IgD-negative memory B cell (primary cell): ENCODE results near the gene FOXO1. TPM values are rescaled to one million over a fixed set of nuclear protein-coding genes. Genes with fewer than 3 reads are reported as not detected.

Experiments used
- H3K27ac Mint-ChIP-seq, 3 donors: one replicate each; pipeline ENCODE4 v1.8.0; 2020 to 2022; ENCODE audit warnings: mild to moderate bottlenecking in 3 of 3, mixed read lengths in 3 of 3, moderate library complexity in 1 of 3
- H3K27me3 Mint-ChIP-seq: one replicate; pipeline ENCODE4 v1.8.0; 2021; ENCODE audit warnings: mixed read lengths
- H3K36me3 Mint-ChIP-seq: one replicate; pipeline ENCODE4 v1.8.0; 2020; ENCODE audit warnings: mild to moderate bottlenecking, mixed read lengths
- H3K4me1 Mint-ChIP-seq, 3 donors: one replicate each; pipeline ENCODE4 v1.8.0; 2020 to 2022; ENCODE audit warnings: mixed read lengths in 3 of 3, mild to moderate bottlenecking in 1 of 3
- H3K4me3 Mint-ChIP-seq, 4 donors: one replicate each; pipeline ENCODE4 v1.8.0; 2020 to 2022; ENCODE audit warnings: mild to moderate bottlenecking in 4 of 4, mixed read lengths in 4 of 4, moderate library complexity in 3 of 4
- H3K9me3 Mint-ChIP-seq, 3 donors: one replicate each; pipeline ENCODE4 v1.8.0; 2020 to 2021; ENCODE audit warnings: mixed read lengths in 3 of 3, mild to moderate bottlenecking in 1 of 3
- polyA plus RNA-seq: library from polyadenylated mRNA; unstranded; fragments of 300-500 nt; fragmentation: Illumina TruSeq; gene quantifications from one replicate; pipeline ENCODE4 v1.2.3, GENCODE V29; 2021

FOXO1 gene
- polyA plus RNA-seq, 1 donor from 2014 or later: 16.5 TPM

DNA sequence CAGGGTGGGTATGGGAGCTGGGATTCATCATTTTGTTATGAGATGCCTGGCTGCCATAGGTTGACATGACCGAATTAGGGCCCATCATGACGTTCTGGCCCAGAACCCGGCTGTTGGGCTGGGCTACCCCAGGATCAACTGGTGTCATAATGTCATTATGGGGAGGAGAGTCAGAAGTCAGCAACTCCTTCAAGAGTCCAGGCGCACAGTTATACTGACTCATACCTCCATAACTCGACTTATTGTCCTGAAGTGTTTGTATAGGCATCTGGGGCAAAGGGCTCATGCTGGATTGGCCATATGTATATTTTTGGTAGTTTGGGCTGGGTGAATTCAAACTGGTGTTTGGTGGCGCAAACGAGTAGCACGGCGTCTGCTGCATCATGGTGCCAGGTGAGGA lies 106.5 kb downstream of the FOXO1 start:
- Mint-ChIP-seq H3K27me3 (no peaks in the 10 kb centered on the region), H3K9me3 (peaks cover 0 to 2% (median 0%) of the 10 kb centered on the region in 3 donors), H3K4me3 (no peak overlapping the region), H3K4me1 (peaks cover 31 to 54% (median 40%) of the 10 kb centered on the region in 3 donors), H3K27ac (no peak overlapping the region), H3K36me3 (peaks cover 20% of the 10 kb centered on the region)

DNA sequence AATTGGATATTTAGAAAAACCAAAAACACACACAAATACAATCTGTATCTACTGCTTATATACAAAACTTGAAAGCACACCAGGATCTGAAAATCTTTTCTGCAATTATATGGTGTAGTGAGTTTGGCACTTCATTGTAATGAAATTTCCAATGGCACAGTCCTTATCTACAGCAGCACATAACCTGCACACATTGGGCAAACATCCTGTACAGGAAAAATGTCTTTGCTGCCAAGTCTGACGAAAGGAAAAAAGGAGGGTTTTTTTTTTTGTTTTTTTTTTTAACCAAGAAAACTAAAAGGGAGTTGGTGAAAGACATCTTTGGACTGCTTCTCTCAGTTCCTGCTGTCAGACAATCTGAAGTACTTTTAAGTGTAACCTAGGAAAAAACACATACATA lies 107.8 kb downstream of the FOXO1 start:
- H3K27me3 Mint-ChIP-seq: no peaks in the 10 kb centered on the region
- peaks cover 0 to 2% (median 0%) of the 10 kb centered on the region in 3 donors for H3K9me3 Mint-ChIP-seq
- H3K4me3 Mint-ChIP-seq: no peak overlapping the region
- H3K36me3 Mint-ChIP-seq: peaks cover 22% of the 10 kb centered on the region
- peak overlapping the region in 1 of 3 donors; percentile 36 for H3K27ac Mint-ChIP-seq
- H3K4me1 Mint-ChIP-seq: peaks cover 22 to 42% (median 27%) of the 10 kb centered on the region in 3 donors

DNA sequence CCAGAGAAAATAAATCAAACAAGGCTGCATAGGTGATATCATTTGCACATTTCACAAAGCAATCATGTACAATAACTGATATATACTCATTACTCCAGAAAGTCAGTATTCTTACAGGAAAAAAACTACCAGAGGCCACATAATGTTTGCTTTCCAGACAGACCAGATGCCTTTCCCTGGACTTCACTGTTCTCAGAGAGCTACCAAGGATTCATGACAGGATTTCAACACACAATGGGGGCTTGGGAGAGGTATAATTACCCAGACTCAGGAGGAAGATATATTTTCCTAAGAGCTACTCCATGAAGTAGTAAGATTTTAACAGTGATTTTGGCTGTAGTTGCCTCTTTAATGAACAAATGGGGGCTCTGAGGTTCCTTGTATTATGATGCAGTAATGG lies 110.0 kb downstream of the FOXO1 start:
- H3K4me3 Mint-ChIP-seq: no peak overlapping the region
- no peaks in the 10 kb centered on the region for H3K27me3 Mint-ChIP-seq
- peaks cover 22% of the 10 kb centered on the region for H3K36me3 Mint-ChIP-seq
- peaks cover 0 to 2% (median 0%) of the 10 kb centered on the region in 3 donors for H3K9me3 Mint-ChIP-seq
- H3K27ac Mint-ChIP-seq: no peak overlapping the region
- H3K4me1 Mint-ChIP-seq: peaks cover 17 to 34% (median 21%) of the 10 kb centered on the region in 3 donors

- Mint-ChIP-seq H3K9me3 (no peaks in the 10 kb centered on the region), H3K27ac (no peak overlapping the region)
Observed at GRCh38 chr13:40553356-40553755, 113.1 kb downstream of the FOXO1 start.

DNA sequence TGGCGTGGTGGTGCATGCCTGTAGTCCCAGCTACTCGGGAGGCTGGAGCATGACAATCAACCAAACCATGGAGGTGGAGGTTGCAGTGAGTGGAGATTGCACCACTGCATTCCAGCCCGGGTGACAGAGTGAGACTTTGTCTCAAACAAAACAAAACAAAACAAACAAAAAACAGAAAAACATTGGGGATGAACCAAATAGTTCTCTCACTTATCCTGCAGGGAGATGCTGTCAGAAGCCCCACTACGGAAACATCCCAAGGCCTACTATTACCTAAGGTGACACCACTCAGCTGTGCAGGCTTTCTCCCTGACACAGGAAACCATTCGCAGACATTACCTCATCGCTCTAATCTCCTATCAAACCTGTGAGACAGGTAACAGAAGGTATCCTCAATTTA lies 113.5 kb downstream of the FOXO1 start:
- Mint-ChIP-seq H3K4me3 (no peak overlapping the region), H3K27ac (no peak overlapping the region), H3K27me3 (no peaks in the 10 kb centered on the region), H3K4me1 (peaks cover 18 to 30% (median 21%) of the 10 kb centered on the region in 3 donors), H3K9me3 (no peaks in the 10 kb centered on the region), H3K36me3 (peaks cover 10% of the 10 kb centered on the region)

More at GRCh38 chr13:40553356-40553755, 113.1 kb downstream of the FOXO1 start:
- Mint-ChIP-seq H3K27me3 (no peaks in the 10 kb centered on the region), H3K36me3 (peaks cover 10% of the 10 kb centered on the region), H3K4me1 (peaks cover 17 to 30% (median 20%) of the 10 kb centered on the region in 3 donors), H3K4me3 (no peak overlapping the region)

DNA sequence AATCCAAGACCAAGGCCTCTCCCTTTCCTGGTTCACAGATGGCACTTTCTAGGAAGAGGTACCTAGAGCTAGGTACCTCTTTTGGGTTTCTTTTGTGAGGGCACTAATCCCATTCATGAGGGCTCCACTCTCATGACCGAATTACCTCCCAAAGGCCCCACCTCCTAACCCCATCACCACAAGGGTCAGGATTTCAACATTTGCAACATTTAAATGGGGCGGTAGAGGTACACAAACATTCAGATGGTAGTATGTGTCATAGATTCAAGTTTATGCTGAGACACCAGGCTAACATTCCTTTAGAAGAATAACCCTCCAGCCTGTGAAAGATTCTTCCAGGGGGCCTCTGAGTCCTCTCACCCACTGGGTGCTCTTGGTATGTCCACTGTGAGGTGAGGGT lies 116.3 kb downstream of the FOXO1 start:
- Mint-ChIP-seq H3K9me3 (no peaks in the 10 kb centered on the region), H3K27me3 (no peaks in the 10 kb centered on the region), H3K27ac (no peak overlapping the region), H3K36me3 (peaks cover 3% of the 10 kb centered on the region), H3K4me3 (no peak overlapping the region), H3K4me1 (peaks cover 16 to 29% (median 23%) of the 10 kb centered on the region in 3 donors)

DNA sequence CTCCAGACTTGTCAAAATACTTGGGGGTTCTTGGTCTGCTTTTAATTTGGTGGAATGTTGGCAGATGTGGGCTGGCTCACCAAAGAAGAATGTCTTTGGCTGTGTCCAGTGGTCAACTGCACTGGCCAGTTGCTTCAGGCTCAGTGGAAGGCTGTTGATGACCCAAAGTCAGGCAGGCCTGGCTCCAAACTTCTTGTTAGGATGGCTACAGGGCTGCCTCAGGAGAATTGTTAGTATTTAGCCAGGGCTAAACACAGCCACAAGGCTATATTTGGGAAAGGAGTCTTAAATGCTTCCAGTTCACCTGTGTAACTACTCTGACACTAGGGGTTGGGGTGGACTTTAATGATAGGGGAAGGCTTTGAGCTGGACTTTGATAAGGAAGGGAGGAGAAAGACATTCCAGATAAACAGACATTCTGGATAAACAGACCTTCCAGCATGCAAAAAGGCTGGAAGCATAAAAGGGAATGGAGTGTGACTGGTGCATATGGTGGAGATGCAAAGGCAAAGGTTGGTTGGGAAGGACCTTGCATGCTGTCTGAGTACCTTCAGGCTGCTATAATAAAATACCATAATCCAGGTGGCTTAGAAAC lies 116.8 kb downstream of the FOXO1 start:
- no peak overlapping the region for H3K4me3 Mint-ChIP-seq
- H3K4me1 Mint-ChIP-seq: peaks cover 16 to 29% (median 22%) of the 10 kb centered on the region in 3 donors
- H3K9me3 Mint-ChIP-seq: no peaks in the 10 kb centered on the region
- H3K27me3 Mint-ChIP-seq: no peaks in the 10 kb centered on the region
- peak overlapping the region in 1 of 3 donors; percentile 31 for H3K27ac Mint-ChIP-seq
- H3K36me3 Mint-ChIP-seq: peaks cover 2% of the 10 kb centered on the region

DNA sequence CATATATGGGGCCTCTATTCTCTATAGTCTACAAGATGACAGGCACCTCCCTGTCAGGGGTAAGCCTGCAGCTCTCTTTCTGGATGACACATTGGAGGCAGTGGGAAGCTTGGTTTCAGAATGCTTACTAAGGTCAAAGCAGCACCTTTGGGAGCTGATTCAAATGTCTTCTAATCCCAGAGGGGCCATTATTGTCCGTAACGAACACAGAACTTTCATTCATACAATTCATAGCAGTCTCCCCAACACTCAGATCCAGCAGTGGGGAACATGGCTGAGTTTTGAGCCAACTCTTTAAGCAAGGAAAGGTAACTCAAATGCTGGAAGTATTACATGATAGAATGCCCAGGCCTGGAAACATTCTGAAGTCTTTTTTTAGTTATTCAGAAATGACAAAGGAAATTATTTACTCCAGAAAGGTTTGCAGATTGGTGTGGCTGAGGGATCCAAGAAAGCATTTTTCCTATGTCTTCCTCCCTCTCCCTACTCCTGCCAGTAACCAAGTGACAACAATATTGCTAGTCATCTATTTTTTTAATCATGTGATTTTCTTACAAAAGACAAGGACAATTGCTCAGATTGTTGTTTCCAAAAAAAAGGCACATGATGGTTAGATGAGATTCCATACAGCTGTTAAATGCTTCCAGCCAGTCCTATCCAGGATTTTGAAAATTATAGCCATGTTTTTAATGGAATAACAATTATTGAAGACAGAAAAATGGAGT lies 118.7 kb downstream of the FOXO1 start:
- Mint-ChIP-seq H3K27me3 (no peaks in the 10 kb centered on the region), H3K4me3 (no peak overlapping the region), H3K27ac (no peak overlapping the region), H3K9me3 (no peaks in the 10 kb centered on the region), H3K4me1 (peaks cover 12 to 29% (median 19%) of the 10 kb centered on the region in 3 donors), H3K36me3 (no peaks in the 10 kb centered on the region)

DNA sequence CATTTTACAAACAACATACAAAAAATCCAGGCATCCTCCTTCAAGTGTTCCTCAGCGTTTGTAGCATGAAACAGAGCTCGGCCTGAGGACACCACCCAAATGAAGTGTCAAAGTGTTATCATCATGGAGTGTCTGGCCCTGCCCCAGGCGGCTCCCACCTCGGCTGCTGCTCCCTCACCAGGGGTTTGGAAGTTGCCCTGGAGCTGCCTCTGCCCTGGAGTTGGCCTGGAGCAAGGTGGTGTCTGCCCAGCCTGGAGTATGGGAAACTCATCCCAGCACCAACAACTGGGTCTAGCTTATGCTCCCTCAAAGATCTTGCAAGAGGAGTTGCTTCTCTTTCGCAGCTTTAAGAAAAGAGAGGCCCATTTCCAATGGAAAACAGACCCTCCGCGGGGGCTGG lies 120.4 kb downstream of the FOXO1 start:
- Mint-ChIP-seq H3K9me3 (no peaks in the 10 kb centered on the region), H3K27me3 (no peaks in the 10 kb centered on the region), H3K4me1 (peaks cover 9 to 18% (median 11%) of the 10 kb centered on the region in 3 donors), H3K36me3 (no peaks in the 10 kb centered on the region), H3K4me3 (no peak overlapping the region), H3K27ac (no peak overlapping the region)

DNA sequence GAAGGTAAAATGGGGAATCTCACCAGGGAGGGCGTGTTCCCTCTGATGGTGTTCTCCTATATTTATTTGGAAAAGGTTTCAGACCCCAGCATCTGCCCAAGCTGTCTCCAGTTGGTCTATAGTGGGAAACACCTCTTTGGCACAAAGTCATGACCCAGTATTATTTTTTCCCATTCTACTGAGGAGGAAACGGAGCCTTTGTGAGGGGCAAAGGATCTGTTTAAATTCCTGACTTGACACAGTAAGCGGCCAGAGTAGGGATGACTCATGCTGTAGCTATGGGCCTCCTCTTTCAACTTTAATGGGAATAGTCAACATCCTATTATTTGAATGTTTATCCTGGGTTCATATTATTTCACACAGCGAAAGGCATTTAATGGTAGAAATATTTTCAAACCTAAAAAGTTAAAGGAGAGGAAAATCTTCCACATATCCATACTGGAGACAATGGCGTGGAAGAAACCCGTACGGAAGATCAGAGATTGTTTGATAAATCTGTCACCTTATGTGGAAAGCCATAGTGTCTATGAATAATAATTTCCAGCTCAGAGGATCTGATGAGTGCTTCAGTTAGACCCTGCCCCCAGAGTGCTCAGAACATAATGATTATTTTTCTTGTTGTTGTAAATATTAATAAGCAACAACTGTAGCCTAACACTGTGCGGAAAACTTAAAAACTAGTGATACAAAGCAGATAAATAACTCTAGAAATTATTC lies 126.0 kb downstream of the FOXO1 start:
- Mint-ChIP-seq H3K4me3 (peak overlapping the region in 1 of 4 donors; percentile 6), H3K27ac (no peak overlapping the region), H3K9me3 (no peaks in the 10 kb centered on the region), H3K4me1 (peaks cover 8 to 13% (median 9%) of the 10 kb centered on the region in 3 donors), H3K36me3 (no peaks in the 10 kb centered on the region), H3K27me3 (no peaks in the 10 kb centered on the region)

- Mint-ChIP-seq H3K27ac (peak overlapping the region in 1 of 3 donors; percentile 36), H3K9me3 (no peaks in the 10 kb centered on the region), H3K36me3 (no peaks in the 10 kb centered on the region), H3K4me1 (peaks cover 8 to 13% (median 9%) of the 10 kb centered on the region in 3 donors), H3K27me3 (no peaks in the 10 kb centered on the region), H3K4me3 (peak overlapping the region in 3 of 4 donors; percentile 12 to 54 (median 40))
Observed at GRCh38 chr13:40539576-40540327, 126.7 kb downstream of the FOXO1 start.

- peaks cover 8 to 16% (median 14%) of the 10 kb centered on the region in 3 donors for H3K4me1 Mint-ChIP-seq
- no peaks in the 10 kb centered on the region for H3K36me3 Mint-ChIP-seq
- H3K9me3 Mint-ChIP-seq: no peaks in the 10 kb centered on the region
- no peak overlapping the region for H3K4me3 Mint-ChIP-seq
- H3K27ac Mint-ChIP-seq: peak overlapping the region in 1 of 3 donors; percentile 20
- H3K27me3 Mint-ChIP-seq: no peaks in the 10 kb centered on the region
Observed at GRCh38 chr13:40537146-40537895, 129.1 kb downstream of the FOXO1 start.

DNA sequence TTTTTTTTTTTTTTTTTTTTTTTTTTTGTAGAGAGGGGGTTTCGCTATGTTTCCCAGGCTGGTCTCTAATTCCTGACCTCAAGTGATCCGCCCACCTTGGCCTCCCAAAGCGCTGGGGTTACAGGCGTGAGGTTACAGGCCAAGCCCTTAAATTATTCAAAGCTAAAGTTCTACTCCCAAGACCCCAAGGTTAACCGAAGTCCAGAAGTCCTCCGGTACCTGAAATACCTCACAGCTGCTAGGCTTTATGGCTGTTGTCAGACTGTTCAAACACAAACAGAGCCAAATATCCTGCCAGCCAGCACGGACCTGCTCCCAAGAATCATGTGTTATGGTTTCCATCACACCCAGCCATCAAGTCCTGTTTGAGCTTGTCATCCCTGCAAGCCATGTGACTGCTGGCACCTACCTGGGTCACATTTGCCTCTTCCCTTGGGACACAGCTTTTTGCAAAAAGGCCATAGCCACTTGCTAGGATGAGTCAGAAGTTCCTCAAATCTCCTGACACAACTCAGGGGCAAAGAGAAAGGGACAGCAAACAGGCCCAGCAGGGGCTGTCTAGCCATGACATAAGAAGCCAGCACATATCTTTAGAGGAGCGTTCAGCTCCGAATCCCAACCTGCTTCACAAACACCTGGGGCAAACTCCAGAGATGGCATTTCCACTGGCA lies 129.9 kb downstream of the FOXO1 start:
- H3K27me3 Mint-ChIP-seq: no peaks in the 10 kb centered on the region
- no peak overlapping the region for H3K4me3 Mint-ChIP-seq
- peaks cover 8 to 21% (median 14%) of the 10 kb centered on the region in 3 donors for H3K4me1 Mint-ChIP-seq
- H3K9me3 Mint-ChIP-seq: no peaks in the 10 kb centered on the region
- H3K36me3 Mint-ChIP-seq: no peaks in the 10 kb centered on the region
- peak overlapping the region in 1 of 3 donors; percentile 20 for H3K27ac Mint-ChIP-seq
